ENCODE results near the gene ZNF688.

ZNF688 gene

DNA sequence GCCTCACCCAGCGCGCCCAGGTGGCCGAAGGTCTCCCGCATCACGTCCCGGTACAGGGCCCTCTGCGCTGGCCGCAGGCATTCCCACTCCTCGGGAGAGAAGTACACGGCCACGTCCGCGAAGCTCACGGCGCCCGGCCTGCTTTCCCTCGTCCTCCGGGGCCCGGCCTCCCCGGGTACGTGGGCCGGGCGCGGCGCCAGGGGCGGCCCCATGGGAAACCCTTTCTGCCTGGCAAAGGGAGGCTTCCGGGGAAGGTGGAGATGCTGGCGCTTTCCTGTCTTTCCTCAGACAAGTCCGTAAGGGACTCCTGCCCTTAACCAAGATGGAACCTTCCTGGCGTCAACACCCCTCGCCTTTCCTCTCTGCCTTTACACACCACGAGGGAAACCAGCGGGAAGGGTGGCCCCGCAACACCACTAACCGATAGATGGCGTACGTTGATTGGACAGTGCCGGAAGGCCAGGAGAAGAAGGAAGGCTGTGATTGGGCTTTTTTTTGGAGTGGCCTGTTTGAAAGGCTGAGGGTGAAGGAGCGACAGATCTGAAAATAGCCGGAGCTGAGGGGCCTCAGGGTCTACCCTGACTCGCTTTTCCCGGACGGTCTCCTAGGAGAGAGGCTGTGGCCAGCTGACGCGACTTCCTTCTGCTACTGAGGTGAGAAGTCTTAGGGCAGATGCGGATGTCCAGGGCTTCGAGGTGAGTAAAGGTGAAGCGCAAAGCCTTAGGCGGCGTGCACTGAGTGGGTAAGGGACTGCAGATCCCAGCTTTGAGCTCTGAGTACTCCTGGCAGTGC lies 14.1 kb upstream of the ZNF688 start, which contains the start of gene ZNF785:
Gene ZNF785, minus strand, starts transcription at position 298 of the 792 bp plus-strand sequence. Its CDS starts 86 bp downstream, at position 212.
- Histone ChIP-seq H3K27me3 (ENCODE audit: insufficient read depth, poor library complexity, severe bottlenecking) (no peaks in the 10 kb centered on the region), H3K4me1 (ENCODE audit: insufficient read depth, poor library complexity, severe bottlenecking) (no peaks in the 10 kb centered on the region), H3K9me3 (ENCODE audit: severe bottlenecking) (no peaks in the 10 kb centered on the region), H3K36me3 (ENCODE audit: low read depth) (peaks cover 48% of the 10 kb centered on the region), H3K27ac (ENCODE audit: poor library complexity, severe bottlenecking) (peak within 1 kb of the TSS; percentile 69), H3K4me3 (ENCODE audit: severe bottlenecking) (peak within 1 kb of the TSS; percentile 59)
- DNase-seq (ENCODE audit: low spot score) (peak; percentile 98), ATAC-seq (ENCODE audit: low read depth) (peak; percentile 94)
- TF ChIP-seq, protein P1, sequence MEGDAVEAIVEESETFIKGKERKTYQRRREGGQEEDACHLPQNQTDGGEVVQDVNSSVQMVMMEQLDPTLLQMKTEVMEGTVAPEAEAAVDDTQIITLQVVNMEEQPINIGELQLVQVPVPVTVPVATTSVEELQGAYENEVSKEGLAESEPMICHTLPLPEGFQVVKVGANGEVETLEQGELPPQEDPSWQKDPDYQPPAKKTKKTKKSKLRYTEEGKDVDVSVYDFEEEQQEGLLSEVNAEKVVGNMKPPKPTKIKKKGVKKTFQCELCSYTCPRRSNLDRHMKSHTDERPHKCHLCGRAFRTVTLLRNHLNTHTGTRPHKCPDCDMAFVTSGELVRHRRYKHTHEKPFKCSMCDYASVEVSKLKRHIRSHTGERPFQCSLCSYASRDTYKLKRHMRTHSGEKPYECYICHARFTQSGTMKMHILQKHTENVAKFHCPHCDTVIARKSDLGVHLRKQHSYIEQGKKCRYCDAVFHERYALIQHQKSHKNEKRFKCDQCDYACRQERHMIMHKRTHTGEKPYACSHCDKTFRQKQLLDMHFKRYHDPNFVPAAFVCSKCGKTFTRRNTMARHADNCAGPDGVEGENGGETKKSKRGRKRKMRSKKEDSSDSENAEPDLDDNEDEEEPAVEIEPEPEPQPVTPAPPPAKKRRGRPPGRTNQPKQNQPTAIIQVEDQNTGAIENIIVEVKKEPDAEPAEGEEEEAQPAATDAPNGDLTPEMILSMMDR (IDR thresholded peaks at IDR 0.05; ENCODE audit: poor library complexity, severe bottlenecking), result peak; percentile 27

DNA sequence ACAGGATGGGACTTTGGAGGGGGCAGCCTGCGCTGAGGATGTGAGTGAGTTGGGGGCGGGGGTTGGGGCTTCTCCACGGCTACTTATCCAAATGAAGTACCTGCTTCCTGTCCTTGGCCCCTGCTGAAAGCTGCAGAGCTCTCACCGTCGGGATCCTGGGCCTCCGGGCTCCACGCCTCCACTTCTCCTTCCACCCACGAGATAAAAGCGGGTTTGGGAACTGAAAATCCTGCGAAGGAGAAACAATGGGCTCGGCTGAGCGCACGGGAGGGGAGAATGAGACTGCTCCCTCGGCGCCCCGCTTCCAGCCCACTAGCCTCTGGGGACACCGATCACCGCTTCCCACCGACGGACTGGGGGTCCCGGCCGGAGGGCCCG lies 13.5 kb upstream of the ZNF688 start:
- peak overlapping the region; percentile 59 for H3K4me3 ChIP-seq (ENCODE audit: severe bottlenecking)
- TF ChIP-seq, protein P1 (IDR thresholded peaks at IDR 0.05; ENCODE audit: poor library complexity, severe bottlenecking), result no peak
- ATAC-seq (ENCODE audit: low read depth) (peak; percentile 6), DNase-seq (ENCODE audit: low spot score) (no peak)
- no peaks in the 10 kb centered on the region for H3K4me1 ChIP-seq (ENCODE audit: insufficient read depth, poor library complexity, severe bottlenecking)
- H3K27ac ChIP-seq (ENCODE audit: poor library complexity, severe bottlenecking), result peak overlapping the region; percentile 69
- no peaks in the 10 kb centered on the region for H3K27me3 ChIP-seq (ENCODE audit: insufficient read depth, poor library complexity, severe bottlenecking)
- no peaks in the 10 kb centered on the region for H3K9me3 ChIP-seq (ENCODE audit: severe bottlenecking)
- peaks cover 51% of the 10 kb centered on the region for H3K36me3 ChIP-seq (ENCODE audit: low read depth)

DNA sequence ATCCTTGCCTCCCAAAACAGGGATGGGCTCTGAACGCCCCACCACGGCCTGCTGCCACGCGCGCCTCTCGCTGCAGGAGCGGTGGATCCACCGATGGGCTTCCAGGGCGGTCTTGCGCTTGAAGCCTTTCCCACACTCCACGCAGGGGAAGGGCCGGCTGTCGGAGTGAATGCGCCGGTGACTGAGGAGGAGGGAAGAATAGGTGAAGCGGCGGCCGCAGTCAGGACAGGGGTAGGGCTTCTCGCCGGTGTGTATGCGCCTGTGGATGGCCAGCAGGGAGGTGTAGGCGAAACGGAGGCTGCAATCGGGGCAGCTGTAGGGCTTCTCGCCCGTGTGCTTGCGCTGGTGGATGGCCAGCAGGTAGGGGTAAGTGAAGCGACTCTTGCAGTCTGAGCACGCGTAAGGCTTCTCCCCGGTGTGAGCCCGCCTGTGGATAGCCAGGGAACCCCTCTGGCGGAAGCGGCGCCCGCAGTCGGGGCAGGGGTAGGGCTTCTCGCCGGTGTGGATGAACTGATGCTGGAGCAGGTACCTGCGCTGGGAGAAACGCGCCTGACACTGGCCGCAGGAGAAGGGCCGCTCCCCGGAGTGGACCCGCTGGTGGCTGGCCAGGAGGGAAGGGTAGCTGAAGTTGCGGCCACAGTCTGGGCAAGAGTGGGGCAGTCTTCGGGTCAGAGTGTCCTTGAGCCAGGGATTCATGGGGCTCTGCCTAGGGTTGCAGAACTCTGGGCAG lies 11.3 kb upstream of the ZNF688 start:
- TF ChIP-seq, protein P1 (IDR thresholded peaks at IDR 0.05; ENCODE audit: poor library complexity, severe bottlenecking), result no peak
- Histone ChIP-seq H3K27ac (ENCODE audit: poor library complexity, severe bottlenecking) (no peak overlapping the region), H3K9me3 (ENCODE audit: severe bottlenecking) (no peaks in the 10 kb centered on the region), H3K36me3 (ENCODE audit: low read depth) (peaks cover 65% of the 10 kb centered on the region), H3K27me3 (ENCODE audit: insufficient read depth, poor library complexity, severe bottlenecking) (no peaks in the 10 kb centered on the region), H3K4me1 (ENCODE audit: insufficient read depth, poor library complexity, severe bottlenecking) (no peaks in the 10 kb centered on the region), H3K4me3 (ENCODE audit: severe bottlenecking) (no peak overlapping the region)
- ATAC-seq (ENCODE audit: low read depth), result no peak
- DNase-seq (ENCODE audit: low spot score), result no peak

DNA sequence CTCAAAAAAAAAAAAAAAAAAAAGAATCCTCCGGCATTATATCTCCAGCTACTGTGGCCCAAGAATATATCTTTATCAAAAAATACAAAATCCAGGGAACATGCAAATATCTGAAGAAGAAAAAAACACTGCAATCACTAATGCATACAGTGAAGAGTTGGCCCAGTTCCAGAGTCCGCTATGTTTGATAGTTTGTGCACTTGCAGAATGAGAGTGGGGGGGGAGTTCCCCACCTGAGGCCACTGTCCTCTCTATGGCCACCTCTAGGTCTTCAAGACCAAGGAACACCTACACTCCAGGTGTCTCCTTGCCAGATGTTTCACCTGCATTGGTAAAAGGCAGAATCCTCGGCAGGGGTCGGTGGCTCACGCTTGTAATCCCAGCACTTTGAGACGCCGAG lies 9.9 kb upstream of the ZNF688 start:
- H3K4me3 ChIP-seq (ENCODE audit: severe bottlenecking), result no peak overlapping the region
- ATAC-seq (ENCODE audit: low read depth), result no peak
- H3K9me3 ChIP-seq (ENCODE audit: severe bottlenecking), result no peaks in the 10 kb centered on the region
- no peak for DNase-seq (ENCODE audit: low spot score)
- no peaks in the 10 kb centered on the region for H3K4me1 ChIP-seq (ENCODE audit: insufficient read depth, poor library complexity, severe bottlenecking)
- no peak overlapping the region for H3K27ac ChIP-seq (ENCODE audit: poor library complexity, severe bottlenecking)
- H3K27me3 ChIP-seq (ENCODE audit: insufficient read depth, poor library complexity, severe bottlenecking), result no peaks in the 10 kb centered on the region
- H3K36me3 ChIP-seq (ENCODE audit: low read depth), result peaks cover 59% of the 10 kb centered on the region
- TF ChIP-seq, protein P1 (IDR thresholded peaks at IDR 0.05; ENCODE audit: poor library complexity, severe bottlenecking), result no peak

Measured in RWPE2 (cell line).